GM10266 (cell line): ENCODE results near the gene CLPTM1L.

Experiments
- DNase-seq: peaks from one replicate; pipeline ENCODE4 v3.0.0; 2012; ENCODE audit errors: extremely low spot score
- CTCF ChIP-seq: IDR thresholded peaks from 2 replicates; pipeline ENCODE4 v1.5.1; 2012; ENCODE audit warnings: mild to moderate bottlenecking, low read depth; ENCODE audit not compliant: control insufficient read depth, insufficient read depth; ENCODE audit errors: missing control alignments

The CLPTM1L gene

GRCh38 chr5:1325870-1326531, 18.9 kb downstream of the CLPTM1L start:
- TF ChIP-seq CTCF, result no peak
- no peak for DNase-seq

DNA sequence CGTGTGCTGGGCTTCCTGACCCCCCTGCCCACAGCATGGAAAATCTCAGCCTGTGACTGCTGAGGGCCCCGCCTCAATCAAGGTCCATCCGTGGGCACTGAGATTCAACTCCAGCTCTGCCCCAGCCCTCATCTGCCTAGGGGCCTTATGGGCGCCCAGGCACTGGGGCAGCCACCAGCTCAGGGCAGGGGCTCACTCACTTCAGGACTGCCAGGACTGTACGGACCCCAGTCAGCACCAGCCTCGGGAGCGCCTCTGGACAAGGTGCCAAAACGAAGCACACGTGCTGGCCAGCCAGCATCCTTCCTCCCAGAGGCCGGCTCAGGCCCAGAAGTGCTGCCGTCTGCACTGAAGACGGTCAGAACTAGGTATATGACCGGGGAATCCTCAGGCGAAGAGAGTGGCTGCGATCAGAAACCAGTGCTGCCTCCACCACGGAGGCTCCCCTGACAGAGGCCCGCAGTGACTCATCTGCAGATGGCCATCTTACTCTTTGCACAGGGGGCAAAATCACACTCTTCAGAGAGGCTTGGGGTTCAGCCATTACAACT, 19.6 kb downstream of the CLPTM1L start:
- no peak for TF ChIP-seq CTCF
- no peak for DNase-seq

DNA sequence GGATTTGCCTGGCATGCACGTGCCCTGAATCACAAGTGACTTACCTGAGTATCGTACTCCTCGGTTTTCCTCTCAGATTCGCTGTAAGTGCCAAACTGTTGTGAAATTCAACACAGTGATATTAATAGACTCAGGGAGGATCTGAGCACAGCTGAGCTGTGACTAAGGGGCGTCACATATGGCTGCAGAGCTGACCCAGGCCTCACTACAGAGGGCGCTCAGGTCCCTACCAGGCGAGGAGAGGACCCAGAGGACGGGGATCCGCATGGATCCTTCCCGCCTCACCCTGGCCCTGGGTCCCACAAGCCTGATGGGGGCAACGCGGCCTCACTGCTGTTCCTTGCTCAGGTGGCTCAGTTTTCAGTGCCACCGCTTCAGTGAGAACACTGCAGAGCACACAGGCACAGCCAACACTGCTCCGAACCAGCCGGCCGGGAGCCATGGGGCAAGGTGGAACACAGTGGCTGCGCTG, 20.1 kb downstream of the CLPTM1L start:
- TF ChIP-seq CTCF, result no peak
- no peak for DNase-seq

- no peak for TF ChIP-seq CTCF
- no peak for DNase-seq
Observed at GRCh38 chr5:1324301-1324700, 20.6 kb downstream of the CLPTM1L start.

DNA sequence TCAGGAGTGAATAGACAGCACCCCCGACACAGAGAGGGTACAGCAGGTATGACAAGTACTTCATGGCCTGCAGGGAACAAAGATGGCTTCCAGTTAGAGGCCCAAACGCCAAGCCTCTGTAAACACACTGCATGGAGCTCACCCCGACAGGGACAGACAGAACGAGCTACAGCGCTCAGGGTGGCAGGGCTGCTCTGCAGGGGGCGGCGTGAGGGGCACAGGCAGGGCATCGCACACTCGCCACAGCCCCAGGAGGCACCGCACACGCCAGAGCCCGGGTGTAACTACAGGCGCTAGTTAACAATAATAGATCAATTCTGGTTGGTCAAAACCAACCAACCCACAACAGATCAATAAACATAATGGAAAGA, 21.1 kb downstream of the CLPTM1L start:
- no peak for DNase-seq
- no peak for TF ChIP-seq CTCF

DNA sequence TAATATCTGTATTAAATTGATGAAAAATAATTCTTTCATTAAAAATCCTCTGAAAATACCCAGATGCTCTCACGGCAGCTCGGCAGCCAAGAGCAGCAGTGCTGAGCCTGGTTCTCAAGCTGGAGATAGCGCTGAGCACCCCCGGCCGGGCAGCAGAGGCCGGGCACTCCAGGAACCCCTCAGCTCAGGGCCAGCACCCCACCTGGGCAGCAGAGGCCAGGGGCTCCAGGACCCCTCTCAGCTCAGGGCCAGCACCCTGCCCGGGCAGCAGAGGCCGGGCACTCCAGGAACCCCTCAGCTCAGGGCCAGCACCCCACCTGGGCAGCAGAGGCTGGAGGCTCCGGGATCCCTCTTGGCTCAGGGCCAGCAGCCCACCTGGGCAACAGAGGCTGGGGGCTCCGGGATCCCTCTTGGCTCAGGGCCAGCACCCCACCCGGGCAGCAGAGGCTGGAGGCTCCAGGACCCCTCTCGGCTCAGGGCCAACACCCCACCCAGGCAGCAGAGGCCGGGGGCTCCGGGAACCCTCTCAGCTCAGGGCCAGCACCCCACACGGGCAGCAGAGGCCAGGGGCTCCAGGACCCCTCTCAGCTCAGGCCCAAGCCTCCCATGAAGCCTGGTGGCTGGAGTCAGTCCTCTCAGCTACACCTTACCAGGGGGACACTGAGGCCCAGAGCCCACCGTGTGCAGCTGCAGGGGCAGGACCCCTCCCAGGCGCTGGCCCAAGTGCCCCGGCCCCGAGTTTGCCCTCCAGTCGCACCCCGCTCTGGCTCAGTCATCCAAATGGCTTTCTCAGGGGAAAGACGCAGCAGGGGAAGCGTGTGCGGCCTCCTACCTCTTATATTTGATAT, 21.7 kb downstream of the CLPTM1L start:
- TF ChIP-seq CTCF, result no peak
- DNase-seq, result no peak
